ENCODE measurements around the gene CYP26A1. TPM values are rescaled to one million over a fixed set of nuclear protein-coding genes. Genes with fewer than 3 reads are reported as not detected.

CYP26A1 gene
- total RNA-seq, 1 donor from 2014 or later = 16.2 TPM

DNA sequence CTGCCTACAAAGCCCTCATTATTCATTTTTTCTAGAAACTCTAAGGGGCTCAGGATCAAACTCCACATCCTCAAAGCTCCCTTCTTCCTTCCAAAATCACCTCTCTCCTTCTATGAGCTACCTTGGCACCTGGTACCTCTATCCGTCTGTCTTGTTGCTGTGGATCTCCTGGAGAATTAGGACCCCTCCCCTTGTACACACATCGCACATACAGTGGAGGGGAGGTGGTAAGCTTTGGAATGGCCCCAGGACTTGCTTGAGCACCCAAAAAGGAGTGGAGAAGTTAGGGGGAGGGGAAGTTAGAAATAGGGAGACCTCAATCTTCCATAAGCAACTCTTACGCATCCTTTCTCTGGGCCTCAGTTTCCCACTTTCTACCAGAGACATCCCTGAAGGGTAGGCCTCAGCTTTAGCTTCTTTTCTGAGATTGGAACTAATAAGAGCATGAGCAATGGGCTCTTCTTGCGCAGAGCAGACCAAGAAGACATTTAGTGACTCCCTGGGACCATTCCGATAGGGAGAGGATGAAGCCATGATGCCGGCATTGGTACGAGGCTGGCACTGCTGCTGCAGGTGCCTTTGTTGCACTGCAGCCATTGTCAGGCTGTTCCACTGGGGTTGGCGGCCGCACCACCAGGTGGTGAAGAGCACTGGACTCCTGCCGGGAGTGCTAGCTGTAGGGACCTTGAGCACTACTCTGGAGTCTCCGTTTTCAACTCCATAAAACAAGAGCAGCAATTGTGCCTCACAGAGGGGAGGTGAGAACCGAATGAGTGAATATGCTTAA, 8.6 kb upstream of the CYP26A1 start:
- DNase-seq (ENCODE audit: low spot score) (no peak), ATAC-seq (no peak)

DNA sequence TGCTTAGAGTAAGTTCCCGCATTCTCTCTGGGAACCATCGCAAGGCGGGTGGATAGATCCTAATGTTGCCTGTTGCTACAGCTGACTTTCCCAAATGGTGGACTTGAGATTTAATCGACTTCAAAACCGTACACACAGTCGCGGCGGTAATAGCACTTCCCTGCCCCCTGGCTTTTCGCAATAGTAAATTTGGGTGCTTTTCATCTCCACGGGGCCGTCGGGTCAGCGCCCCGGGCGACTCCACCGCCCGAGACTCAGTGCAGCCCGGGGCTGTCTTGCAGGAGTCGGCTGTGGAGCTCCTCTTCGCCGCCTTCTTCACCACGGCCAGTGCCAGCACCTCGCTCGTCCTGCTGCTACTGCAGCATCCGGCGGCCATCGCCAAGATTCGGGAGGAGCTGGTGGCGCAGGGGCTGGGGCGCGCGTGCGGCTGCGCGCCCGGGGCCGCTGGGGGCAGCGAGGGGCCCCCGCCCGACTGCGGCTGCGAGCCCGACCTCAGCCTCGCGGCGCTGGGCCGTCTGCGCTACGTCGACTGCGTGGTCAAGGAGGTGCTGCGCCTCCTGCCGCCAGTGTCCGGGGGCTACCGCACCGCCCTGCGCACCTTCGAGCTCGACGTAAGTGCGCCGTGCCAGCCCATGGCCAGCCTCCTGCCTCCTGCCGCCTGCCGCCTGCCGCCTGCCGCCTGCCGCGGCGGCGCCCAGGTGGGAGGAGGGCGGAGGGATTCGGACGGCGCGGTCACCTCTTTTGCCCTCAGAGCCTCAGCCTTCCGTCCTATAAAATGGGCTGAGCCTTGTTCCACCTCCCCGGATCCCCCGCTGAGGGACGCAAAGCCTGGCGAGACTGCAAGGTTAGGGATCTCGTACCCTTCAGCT, 7.8 kb upstream of the CYP26A1 start:
- ATAC-seq = no peak
- no peak for DNase-seq (ENCODE audit: low spot score)

DNA sequence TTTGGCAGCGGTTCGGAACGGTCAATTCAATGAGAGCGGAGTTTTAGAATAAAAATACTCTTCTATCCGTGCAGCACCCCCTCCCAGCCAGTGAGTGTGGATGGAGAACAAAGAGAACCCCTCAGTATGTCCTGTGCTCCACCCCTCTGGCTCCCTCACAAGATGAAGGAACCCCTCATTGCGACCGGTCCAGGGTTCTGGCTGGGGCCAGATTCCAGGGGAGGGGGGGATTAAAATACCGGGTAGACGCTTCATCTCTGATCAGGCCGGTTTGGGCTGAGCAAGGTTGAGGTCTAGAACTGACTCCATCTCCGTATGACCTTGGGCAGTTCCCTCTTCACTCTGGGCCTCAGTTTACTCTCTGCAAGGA, 7.2 kb upstream of the CYP26A1 start:
- no peak for ATAC-seq

DNA sequence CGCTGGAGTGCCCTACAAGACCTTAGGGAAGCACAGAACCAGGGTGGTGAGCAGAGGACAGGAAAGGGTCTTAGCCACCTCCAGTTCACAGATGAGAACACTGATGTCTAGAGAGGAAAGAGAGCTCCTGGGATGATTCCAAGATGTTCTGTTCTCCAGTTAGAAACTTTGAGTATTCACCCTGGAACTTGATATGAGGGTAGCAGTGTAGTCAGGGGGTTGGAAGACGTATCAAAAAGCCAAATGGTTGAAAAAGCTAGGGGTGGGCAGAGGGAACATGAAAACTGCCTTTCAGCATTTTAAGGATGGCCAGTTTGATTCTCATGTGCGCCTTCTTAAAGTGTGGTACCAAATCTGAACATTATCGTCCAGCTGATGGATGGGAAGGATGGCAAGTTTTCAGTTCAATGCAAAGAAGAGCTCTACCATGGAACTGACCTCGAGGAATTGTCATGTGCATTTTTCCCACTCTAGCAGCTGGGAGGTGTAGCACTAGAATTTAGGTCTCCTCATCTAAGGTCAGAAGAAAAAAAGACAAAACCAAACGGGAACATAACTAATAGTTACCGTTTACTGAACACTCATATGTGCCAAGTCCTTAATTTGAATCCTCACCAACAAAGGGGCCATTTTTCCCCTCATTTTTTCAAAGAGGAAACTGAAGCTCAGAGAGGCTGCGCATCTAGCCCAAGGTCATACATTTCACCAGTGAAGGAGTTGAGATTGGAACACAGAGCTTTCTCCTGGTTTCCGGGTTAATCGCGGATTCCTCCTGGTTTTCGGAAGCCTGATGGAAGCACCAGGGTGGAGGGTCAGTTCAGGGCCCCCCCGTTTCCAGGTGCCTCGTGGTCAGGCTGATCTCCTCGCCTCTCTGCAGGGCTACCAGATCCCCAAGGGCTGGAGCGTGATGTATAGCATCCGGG, 6.0 kb upstream of the CYP26A1 start:
- no peak for ATAC-seq
- no peak for DNase-seq (ENCODE audit: low spot score)

More for the DNA sequence above, 7.2 kb upstream of the CYP26A1 start:
- DNase-seq (ENCODE audit: low spot score) = no peak

DNA sequence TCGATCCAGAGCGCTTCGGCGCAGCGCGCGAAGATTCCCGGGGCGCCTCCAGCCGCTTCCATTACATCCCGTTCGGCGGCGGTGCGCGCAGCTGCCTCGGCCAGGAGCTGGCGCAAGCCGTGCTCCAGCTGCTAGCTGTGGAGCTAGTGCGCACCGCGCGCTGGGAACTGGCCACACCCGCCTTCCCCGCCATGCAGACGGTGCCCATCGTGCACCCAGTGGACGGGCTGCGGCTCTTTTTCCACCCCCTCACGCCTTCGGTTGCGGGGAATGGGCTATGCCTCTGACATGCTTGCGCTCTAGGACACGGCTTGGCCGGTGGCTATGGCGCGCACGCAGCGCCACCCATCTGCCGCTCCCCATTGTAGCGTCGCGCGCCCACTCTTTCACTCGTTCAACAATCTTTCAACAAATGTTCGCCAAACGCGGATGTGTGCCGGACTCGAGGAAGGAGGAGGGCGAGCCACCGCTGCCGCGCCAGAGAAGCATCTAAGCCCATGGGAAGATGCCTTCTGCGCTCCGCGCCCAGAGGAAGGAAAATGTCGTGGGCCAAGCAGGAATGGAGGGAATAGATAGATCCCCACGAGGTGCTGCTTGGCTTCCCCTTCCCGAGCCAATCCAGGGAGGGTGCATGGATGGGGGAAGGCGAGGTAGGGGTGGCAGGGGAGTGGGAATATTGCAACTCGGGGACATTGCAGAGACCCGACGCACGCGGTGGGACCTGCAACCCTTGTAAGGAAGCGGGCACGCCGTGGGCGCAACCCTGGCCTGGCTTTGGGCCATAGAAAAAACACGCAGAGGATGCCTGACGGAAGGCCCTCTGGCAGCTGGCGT, 5.1 kb upstream of the CYP26A1 start:
- DNase-seq (ENCODE audit: low spot score) (no peak), ATAC-seq (no peak)

DNA sequence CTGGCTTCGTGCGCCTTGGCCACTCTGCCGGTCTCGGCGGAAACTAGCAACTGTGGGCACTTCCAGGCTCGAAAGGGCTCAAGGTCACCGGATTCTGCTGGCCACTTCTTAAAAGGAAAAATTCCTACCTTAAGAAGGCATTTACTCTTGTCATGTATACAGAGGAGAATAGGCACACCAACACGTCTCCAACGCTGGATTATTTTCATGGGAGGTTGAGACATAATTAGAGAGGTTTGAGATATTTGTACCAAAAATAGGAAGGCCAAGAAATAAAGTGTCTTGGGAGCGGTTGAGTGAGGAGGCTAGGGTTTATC, 4.5 kb upstream of the CYP26A1 start:
- ATAC-seq = no peak
- no peak for DNase-seq (ENCODE audit: low spot score)

DNA sequence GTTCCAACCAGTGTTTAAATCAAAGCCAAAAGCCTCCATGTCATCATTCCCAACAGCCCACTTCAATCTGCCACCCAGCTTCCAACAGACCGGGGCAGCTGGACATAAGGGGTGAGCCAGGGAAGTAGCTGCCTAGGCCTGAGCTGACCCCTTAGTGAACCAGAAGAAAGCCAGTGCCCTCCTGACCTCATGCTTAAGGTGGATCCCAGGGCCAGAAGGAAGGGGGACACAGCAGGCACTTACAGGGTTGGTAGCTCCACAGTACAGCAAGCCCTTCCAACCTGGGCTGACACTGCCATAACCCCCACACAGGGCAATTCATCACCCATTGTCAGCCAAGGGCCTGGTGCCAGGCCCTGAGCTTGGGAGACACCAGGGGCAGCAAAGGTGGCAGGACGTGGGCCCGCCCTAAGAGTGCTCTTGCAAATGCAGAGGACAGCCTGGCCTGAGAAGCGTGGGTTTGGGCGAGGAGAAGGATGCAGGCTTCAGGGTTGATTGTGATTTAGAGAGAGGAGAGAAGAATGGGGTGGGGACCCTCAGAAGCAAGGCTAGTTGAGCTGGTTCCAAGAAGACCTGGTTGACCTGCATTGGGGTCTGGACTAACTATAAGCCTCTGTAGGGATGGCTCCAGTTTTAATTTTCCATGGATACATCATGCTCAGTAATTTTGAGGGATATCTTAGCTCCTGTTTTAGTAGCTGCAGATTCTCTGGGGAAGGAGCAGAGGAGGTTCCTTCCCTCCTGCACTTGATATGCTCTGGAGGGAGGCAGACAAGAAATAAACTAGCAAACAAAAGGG, 3.1 kb upstream of the CYP26A1 start:
- no peak for DNase-seq (ENCODE audit: low spot score)
- ATAC-seq = no peak

DNA sequence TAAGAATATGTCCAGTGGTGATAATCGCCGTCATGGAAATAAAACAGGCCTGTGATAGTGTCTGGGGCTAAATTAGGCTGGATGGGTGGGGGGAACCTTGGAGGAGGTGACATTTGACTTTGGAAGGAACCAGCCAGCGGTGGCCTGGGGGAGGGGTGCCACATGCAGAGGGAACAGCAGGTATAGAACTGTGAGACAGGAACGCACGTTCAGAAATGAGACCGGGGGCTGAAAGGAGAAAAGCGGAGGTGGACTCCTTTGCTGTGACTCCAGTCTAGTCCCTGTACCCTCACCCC, 2.6 kb upstream of the CYP26A1 start:
- no peak for ATAC-seq
- DNase-seq (ENCODE audit: low spot score) = no peak

DNA sequence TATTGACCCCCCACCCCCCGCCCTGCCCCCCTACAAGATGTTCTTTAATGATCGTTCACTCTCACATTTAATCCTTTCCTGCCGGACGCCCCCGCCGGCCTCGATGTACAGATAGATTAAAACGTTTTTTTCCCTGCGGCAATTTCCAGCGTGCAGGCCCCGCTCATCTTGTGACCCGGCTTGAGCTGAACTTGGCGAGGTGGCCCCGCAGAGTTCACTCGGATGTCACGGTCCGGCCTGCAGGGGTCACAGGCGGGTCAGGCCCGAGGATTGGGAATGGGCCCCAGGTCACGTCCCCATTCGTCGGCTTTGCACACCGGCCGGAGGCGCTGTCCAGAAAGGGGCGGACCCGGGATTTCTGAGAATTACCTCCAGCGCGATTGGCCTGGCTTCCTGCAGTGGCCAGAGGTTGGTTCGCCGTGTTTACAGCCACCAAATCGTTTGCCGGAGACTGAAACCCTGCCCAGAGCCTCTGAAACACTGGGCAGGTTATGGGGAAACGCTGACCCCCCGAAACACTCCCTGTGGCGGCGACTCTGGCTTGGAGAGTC, 1.9 kb upstream of the CYP26A1 start:
- DNase-seq (ENCODE audit: low spot score) (peak; percentile 95), ATAC-seq (peak; percentile 74)

DNA sequence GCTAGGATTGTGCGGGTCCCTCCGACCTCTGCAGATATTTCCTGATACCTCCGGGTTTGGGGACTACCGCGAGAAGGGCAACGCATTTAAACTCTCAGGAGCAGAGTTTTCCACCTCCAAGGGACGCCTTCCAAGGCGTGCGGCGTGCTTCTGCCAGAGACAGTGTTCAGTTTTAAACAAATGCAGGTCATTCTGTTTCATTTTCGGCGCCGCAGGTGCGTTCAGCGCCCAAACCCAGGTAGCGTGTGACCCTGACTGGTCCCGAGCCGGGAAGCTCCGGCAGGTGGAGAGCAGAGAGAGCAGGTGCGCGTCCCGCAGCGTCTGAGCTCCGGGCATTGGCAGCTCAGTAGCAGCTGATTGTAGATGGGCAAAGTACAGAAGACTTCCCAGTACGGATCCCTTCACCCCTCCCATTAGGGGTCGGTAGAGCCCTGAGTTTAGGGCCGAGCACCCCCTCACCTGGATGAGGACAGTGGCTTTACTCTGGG, 1.4 kb upstream of the CYP26A1 start:
- no peak for DNase-seq (ENCODE audit: low spot score)
- ATAC-seq = peak; percentile 65

DNA sequence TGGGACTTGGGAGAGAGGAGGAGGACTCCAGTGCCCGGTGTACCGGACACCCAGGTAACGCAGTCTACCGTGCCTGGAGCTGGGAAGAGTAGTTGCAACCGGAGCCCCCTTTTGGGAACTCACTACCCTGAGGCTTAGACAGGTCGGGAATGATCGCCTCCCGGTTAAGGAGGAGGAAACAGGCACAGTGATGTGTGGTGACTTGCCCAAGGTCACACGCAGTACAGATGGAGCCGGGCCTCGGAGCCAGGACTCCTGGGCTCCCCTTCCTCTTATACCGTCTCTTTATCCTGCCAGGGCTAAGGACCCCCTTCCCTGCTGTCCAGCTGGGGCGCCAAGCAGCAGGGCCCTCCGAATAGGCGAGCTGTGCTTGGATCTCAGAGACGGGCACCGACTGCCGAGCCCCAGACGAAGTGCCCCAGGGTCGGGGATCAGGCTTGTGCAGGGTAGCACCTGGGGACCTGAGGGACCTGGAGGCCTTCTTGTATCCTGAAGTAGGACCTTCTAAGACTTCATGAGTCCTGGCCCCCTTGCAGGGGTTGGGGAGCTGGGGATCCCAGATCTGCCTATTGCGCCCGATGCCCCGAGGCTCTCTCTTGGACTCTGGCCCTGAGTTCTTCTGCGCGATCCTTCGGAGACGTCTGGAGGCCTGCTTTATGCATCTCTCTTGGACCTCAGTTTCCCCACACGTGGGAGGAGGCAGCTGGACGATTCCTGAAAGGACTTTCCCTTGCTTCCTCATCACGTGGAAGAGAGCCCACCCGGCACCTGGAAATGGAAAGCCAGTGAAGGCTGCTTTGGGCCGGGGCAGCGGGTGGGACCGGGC, 767 bp upstream of the CYP26A1 start:
- ATAC-seq (peak; percentile 9), DNase-seq (ENCODE audit: low spot score) (no peak)

DNA sequence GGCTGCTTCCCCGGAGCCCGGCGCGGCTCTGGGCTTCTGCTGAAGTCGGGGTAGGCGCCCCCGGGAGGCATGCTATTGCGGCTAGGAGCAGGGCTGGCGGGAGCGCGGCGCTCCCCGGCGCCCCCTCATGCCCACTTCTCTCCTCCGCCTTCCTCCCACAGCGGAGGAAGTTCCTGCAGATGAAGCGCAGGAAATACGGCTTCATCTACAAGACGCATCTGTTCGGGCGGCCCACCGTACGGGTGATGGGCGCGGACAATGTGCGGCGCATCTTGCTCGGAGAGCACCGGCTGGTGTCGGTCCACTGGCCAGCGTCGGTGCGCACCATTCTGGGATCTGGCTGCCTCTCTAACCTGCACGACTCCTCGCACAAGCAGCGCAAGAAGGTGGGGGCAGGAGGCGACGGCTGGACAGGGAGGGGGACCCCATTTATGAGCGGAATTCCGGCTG, 479 bp downstream of the CYP26A1 start:
- peak; percentile 0 for ATAC-seq

DNA sequence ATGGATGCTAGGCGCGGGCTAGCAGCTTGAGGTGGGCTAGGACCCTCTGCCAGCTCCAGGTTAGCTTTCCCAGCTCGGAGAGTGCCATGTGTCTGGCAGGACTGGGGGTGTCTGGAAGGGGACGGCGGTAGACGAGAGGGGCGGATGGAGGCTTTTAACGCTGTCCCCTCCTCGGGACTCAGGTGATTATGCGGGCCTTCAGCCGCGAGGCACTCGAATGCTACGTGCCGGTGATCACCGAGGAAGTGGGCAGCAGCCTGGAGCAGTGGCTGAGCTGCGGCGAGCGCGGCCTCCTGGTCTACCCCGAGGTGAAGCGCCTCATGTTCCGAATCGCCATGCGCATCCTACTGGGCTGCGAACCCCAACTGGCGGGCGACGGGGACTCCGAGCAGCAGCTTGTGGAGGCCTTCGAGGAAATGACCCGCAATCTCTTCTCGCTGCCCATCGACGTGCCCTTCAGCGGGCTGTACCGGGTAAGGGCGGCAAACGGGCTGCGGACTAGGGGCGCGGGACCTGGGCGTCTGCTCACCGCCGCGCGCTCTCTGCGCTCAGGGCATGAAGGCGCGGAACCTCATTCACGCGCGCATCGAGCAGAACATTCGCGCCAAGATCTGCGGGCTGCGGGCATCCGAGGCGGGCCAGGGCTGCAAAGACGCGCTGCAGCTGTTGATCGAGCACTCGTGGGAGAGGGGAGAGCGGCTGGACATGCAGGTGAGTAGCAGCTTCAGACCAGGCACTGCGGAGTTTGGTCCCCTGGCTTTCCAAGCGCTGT, 1.1 kb downstream of the CYP26A1 start:
- ATAC-seq = no peak
- DNase-seq (ENCODE audit: low spot score) = no peak

More for the DNA sequence above, 479 bp downstream of the CYP26A1 start:
- DNase-seq (ENCODE audit: low spot score) = no peak

DNA sequence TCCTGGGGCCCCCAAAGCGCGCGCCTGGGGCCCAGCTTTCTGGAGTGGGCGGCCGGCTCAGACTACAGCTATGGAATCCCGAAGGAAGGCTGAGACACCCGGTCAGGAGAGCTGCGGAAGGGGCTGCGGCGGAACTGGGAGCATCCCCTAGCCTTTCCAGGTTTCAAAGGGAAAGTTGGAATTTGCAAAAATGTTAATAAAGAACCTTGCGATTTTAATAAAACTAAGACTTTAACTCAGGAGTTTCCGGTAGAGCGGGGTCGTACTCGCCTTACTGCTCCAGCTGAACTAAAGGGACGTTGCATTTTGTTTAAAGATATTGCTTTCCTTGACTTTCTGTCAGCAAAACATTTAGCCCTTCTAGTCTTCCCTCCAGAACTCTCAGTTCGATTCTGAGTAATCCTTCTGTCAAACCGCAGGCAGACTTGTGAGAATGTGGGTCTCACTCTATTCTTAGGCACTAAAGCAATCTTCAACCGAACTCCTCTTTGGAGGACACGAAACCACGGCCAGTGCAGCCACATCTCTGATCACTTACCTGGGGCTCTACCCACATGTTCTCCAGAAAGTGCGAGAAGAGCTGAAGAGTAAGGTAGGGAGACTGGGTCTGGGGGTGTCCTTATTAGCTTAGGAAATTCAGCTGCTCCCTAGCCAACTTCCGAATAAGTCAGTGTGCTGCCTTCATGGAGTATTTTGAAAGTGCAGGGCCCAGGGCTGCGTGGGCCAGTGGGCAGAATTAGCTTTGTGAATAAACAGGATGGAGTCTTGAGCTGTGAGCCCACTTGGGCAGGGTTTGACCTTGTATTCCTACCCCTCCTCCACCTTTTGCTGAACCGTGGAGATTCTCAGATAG, 1.9 kb downstream of the CYP26A1 start:
- ATAC-seq (no peak), DNase-seq (ENCODE audit: low spot score) (no peak)

DNA sequence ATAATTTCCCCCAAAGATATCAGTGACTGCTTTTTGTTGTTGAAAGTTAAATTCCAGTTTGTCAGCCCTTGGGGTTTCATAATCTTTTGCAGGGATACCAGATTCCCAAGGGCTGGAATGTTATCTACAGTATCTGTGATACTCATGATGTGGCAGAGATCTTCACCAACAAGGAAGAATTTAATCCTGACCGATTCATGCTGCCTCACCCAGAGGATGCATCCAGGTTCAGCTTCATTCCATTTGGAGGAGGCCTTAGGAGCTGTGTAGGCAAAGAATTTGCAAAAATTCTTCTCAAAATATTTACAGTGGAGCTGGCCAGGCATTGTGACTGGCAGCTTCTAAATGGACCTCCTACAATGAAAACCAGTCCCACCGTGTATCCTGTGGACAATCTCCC, 3.2 kb downstream of the CYP26A1 start:
- no peak for DNase-seq (ENCODE audit: low spot score)

DNA sequence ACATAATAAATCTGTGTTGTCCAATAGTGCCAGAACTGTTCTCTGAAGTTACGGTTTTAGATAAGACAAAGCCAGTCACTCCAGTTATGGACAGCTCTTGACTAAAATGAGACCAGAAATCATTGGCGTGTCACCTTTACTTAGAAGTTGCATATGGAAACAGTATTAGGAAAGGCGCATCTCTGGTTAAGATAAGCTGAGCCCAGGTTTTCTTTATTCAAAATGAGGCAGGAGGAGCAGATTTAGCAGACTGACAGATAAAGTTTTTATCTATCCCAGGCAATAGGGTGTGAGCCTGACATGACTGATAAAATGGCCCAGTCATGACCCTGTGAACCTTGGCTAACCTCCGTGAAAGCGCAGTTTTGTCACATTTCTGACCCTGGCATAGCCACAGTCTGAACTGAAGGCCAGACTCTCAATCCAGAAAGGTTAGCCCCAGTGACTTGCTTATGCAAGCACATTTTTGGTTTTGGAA, 4.2 kb downstream of the CYP26A1 start:
- peak; percentile 93 for DNase-seq (ENCODE audit: low spot score)
- ATAC-seq = peak; percentile 69

More for the DNA sequence above, 3.2 kb downstream of the CYP26A1 start:
- ATAC-seq = no peak
